GM21723 (cell line): ENCODE measurements around the gene PFAS.
A peak's percentile ranks its signal among the peaks of the same experiment; 100 is the strongest.
"Not testable (repeated sequence)": the region's sequence is repeated elsewhere in the genome, so short reads cannot be mapped to it uniquely, and the experiment has no call there.

Experiments
- ATAC-seq: cut with Tn5 transposase; IDR thresholded peaks from one replicate; pipeline ENCODE4 v1.9.1; 2021; ENCODE audit warnings: mild to moderate bottlenecking, moderate library complexity; ENCODE audit not compliant: unreplicated experiment

PFAS gene

GRCh38 chr17:8248751-8249607 is at the start of gene PFAS:
TSS of gene PFAS (plus strand) at chr17:8249289. CDS start at chr17:8253938, 4,649 bp downstream.
- ATAC-seq = peak; percentile 51

GRCh38 chr17:8204761-8205555 is 44.1 kb upstream of the PFAS start:
- ATAC-seq = no peak

- ATAC-seq = no peak
These were observed 42.6 kb upstream of the PFAS start for GRCh38 chr17:8206536-8206935.

- peak; percentile 78 for ATAC-seq
These were observed 39.0 kb upstream of the PFAS start, which contains the start of gene AURKB for GRCh38 chr17:8209907-8210760. TSS of gene AURKB (minus strand) at chr17:8210575. CDS start at chr17:8210224, 351 bp downstream.

GRCh38 chr17:8210761-8211458 is 38.2 kb upstream of the PFAS start:
- no peak for ATAC-seq

- no peak for ATAC-seq
These were observed 36.5 kb upstream of the PFAS start for GRCh38 chr17:8212312-8213180.

- ATAC-seq = not testable (repeated sequence)
These were observed 35.1 kb upstream of the PFAS start for GRCh38 chr17:8214000-8214399.

- peak; percentile 23 for ATAC-seq
These were observed 28.1 kb upstream of the PFAS start for GRCh38 chr17:8220783-8221662.

- ATAC-seq = peak; percentile 45
These were observed 27.3 kb upstream of the PFAS start for GRCh38 chr17:8221663-8222379.

GRCh38 chr17:8222380-8222629 is 26.8 kb upstream of the PFAS start:
- peak; percentile 29 for ATAC-seq

- ATAC-seq = peak; percentile 35
These were observed 26.3 kb upstream of the PFAS start for GRCh38 chr17:8222630-8223355.

- peak; percentile 5 for ATAC-seq
These were observed 25.5 kb upstream of the PFAS start for GRCh38 chr17:8223356-8224126.

GRCh38 chr17:8224891-8225812 is 23.9 kb upstream of the PFAS start:
- ATAC-seq = no peak

GRCh38 chr17:8225813-8226535 is 23.1 kb upstream of the PFAS start:
- ATAC-seq = no peak
